Stimulated activated CD8-positive, alpha-beta memory T cell treated with anti-CD3 and anti-CD28 coated beads, Interleukin-2, amount 100 ng/mL, for 1 hour (primary cell): ENCODE measurements around the gene SYCP3.
"Not testable (repeated sequence)": the region's sequence is repeated elsewhere in the genome, so short reads cannot be mapped to it uniquely, and the experiment has no call there.

Source experiments
- DNase-seq, 2 donors: peaks; one replicate each; pipeline ENCODE4 v3.0.0-alpha.2; 2020; ENCODE audit warnings: low read depth in 2 of 2

SYCP3 gene

DNA sequence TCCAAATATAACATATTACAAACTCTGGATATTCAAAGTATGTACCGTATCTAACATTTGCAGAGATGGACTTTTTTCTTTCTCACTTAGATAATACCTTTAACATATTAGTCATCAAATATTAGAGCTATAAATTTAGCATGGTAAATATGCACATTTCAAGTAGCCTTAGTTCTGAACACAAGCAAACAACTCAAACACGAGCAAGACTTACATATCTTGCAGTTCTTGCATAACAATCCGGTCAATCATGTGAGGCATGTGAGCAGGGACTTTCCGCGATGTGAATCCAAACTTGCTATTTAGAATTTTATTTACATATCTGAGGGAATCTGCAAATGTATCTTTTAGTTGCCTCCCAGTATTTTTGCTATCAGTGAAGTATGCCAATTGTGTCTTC, 22.1 kb upstream of the SYCP3 start:
- no peak for DNase-seq

DNA sequence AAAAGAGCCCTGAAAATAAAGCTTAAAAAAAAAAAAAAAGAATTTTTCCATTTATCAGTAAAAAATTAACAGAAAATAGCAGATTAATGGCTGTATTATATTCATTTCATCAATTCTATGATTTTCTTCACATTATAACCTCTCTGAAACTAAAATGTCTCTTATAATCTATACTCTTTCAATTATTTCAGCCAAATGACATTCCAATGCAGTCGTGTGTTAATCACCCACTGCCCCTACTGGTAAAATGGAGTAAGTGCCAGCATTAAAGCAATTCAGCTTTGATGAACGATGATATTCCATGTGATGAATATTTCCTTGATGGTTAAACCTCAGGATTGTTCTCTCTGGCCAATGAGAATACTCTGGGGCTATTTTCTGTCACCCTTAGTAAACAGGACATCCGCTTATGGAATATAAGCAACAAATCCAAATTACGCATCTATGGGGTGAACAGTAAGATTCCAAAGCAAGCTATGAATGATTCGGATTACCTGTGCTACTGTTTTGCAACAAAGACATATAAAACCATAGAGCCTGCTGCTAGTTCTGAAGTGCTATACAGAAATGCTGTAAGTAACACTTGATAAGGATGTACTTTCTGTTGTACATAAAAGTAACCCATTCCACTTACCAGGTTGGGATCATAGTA, 20.3 kb upstream of the SYCP3 start:
- no peak for DNase-seq

DNA sequence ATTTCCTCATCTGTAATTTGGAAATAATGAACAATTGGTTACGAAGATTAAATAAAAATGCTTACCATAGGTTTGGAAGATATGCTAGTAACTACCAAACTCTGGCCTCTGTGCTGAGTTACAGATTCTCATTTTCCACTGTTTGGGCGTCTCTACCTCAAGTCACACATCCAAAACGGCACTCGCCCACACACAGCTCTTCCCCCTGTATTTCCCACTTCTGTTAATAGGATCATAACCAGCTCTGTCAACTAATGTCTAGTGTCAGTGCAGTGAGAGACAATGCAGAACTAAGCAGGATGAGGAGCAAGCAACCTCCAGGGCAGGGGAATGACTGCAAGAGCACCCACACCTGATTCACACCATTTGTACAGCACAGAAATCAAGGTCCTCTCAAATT, 10.9 kb upstream of the SYCP3 start:
- no peak for DNase-seq

- no peak for DNase-seq
These were observed 10.4 kb upstream of the SYCP3 start for GRCh38 chr12:101749657-101750056.

- DNase-seq, result no peak
These were observed 9.6 kb upstream of the SYCP3 start for GRCh38 chr12:101748907-101749306.

GRCh38 chr12:101747697-101748096, 8.4 kb upstream of the SYCP3 start:
- no peak for DNase-seq

DNA sequence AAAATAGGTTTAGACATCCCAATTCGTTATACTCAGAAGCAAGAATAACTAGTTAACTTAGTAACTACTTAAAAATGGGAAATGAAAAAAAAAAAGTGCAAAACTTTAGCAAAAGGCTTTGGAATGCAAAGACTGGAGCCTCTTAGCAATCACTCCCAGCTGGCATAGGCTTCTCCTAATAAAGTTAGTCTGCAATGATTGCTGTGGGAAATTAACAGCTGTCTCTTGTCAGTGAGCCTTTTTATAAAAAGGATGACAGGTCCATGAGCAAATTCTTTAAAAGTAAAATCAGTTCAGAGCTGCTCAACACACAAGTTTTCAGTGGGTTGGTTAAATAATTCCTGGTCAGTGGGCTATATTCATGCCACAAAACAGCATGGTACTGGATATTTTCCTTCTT, 7.4 kb upstream of the SYCP3 start:
- DNase-seq, result no peak

DNA sequence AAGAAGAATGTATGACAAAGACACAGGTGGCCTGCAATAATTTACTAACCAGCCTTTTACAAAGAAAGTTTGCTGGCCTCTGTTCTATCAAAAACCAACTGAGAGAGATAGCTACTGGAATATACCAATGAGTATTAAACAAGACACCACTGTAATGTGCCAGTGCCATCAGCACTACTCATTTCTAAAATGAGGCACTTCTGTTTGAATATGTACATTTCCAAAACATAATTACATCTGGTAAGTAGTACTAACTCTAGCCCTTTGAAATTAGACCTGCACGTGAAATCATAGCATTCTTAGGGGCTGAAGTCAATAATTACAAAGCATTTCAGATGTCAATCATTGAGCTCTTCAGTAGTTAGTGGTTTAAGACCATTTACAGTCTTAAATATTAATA, 6.9 kb upstream of the SYCP3 start:
- no peak for DNase-seq

- DNase-seq, result no peak
These were observed 6.2 kb upstream of the SYCP3 start for GRCh38 chr12:101745481-101745880.

DNA sequence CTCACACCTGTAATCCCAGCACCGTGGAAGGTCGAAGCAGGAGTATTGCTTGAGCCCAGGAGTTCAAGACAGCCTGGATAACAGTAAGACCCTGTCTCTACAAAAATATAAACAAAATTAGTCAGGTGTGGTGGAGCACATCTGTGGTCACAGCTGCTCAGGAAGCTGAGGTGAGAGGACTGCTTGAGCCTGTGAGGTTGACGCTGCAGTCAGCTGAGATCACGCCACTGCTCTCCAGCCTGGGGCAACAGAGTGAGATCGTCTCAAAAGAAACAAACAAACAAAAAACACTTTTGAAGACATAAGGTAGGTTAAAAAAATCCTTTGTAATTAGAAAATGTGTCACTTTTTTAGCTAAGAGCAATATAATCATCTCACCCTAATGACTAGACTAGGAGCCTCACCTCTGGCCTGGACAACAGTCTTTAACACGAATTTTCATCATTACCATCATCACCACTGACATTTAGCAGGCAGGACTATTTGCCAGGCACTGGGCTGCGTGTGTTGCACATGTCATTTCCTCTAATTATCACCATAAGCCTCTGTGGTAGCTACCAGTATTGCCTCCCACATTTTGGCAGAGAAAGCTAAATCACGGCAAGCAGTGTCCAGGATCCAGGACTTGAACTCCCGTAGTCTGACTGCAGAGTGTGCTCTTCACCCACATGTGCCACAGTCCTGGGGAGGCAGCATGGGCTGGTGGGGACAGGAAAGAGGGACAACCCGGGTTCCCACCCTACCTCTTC, 4.6 kb upstream of the SYCP3 start:
- no peak for DNase-seq

DNA sequence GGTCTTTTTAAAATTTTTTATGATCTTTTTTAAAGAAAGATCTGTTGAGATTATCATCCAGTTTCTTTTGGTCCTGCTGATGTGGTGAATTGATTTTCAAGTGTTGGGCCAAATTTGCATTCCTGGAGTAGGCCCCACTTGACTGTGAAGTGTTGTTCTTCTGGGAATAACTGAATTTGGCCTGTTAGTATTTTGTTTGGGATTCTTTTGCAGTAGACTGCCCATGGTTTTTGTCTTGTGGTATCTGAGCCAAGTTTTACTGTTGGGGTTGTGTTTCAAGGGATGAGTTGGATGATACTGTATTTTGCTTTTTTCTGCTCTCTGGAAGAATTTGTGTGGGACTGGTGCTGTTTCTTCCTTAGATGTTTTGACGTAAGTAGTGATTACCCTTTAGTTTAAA, 4.0 kb upstream of the SYCP3 start:
- no peak for DNase-seq

DNA sequence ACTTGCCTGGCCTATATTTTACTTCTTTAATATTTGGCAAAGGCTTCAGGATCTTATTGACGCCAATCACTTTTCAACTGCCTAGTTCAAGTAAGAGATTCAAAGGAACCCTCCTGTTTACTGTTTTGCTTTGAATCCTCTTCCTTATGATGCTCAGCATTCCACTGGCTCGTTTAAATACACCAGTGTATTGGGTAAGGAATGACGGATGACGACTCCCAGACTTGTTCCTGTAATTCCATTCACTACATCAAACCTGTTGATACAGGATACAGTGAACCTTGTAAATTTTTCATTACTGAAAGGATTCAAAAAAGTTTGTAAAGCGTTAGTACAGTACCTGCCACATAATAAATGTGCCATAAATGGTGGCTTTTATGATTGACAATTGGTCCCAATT, 1.7 kb upstream of the SYCP3 start:
- no peak for DNase-seq

DNA sequence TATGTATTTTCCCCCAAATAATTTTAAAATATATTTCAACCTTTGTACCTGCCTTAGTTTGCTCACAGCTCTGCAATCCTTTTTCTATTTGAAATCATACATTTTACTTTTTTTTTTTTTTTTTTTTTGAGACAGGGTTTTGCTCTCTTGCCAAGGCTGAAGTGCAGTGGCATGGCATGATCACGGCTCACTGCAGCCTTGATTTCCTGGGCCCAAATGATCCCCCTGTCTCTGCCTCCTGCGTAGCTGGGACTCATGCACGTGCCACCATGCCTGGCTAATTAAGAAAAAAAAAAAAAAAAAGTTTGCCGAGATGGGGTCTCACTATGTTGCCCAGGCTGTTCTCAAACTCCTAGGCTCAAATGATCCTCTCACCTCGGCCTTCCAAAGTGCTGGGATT, 1.3 kb upstream of the SYCP3 start:
- no peak for DNase-seq

GRCh38 chr12:101737476-101737875, 1.8 kb downstream of the SYCP3 start:
- DNase-seq, result no peak

GRCh38 chr12:101734482-101734881, 4.8 kb downstream of the SYCP3 start:
- not testable (repeated sequence) for DNase-seq

DNA sequence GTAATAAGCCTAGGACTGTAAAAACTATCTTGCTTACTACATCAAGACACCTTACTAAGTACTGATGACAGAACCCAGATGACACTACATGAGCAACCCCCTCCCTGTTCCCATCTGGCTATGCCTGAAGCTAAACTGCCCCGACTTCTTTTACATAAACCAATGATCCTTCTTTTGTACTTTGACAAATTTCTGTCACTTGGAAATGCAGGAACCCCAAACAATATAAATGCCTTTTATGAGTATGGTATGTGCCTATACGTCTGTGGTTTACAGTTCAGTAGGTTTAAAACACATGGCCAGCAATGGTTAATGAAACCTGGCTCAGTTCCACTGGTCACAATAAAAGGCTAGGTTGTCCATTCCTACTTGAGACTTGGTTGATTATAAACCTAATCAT, 6.1 kb downstream of the SYCP3 start:
- DNase-seq, result no peak

- DNase-seq, result no peak
These were observed 6.9 kb downstream of the SYCP3 start for GRCh38 chr12:101732318-101732717.

DNA sequence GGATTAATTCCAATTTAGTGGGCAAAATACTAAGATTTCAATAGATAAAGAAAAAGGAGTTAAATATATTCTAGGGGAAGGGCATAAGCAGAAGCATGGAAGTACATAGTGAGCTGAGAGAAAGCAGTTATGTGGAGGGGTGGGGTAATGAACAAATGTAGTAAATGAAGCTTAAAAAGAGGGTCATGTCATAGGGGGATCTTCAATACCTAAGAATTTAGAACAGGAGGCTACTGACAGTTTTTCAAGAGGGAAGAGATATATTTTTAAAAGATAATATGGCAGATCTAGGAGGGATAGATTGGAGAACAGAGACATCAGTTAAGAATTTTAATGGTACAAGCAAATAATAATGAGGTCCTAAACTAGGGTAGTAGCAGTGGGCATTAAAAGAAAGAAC, 9.4 kb downstream of the SYCP3 start:
- DNase-seq, result no peak

- DNase-seq, result no peak
These were observed 12.2 kb downstream of the SYCP3 start for GRCh38 chr12:101727098-101727497.

DNA sequence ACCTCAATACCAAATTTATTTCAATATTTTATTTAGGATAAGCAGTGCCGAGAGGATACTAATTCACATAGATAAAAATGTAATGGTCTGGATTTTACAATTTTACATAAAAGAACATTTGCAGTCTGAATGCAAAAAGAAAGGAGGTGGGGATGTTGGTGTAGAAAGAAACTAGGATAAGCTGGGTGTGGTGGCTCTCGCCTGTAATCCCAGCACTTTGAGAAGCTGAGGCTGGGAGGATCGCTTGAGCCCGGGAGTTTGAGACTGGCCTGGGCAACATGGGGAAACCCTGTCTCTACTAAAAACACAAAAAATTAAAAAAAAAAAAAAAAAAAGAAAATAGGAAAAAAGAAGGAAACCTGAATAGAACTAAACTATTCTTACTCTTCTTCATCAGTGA, 16.9 kb downstream of the SYCP3 start:
- DNase-seq, result no peak

- no peak for DNase-seq
These were observed 19.1 kb downstream of the SYCP3 start for GRCh38 chr12:101720118-101720517.

DNA sequence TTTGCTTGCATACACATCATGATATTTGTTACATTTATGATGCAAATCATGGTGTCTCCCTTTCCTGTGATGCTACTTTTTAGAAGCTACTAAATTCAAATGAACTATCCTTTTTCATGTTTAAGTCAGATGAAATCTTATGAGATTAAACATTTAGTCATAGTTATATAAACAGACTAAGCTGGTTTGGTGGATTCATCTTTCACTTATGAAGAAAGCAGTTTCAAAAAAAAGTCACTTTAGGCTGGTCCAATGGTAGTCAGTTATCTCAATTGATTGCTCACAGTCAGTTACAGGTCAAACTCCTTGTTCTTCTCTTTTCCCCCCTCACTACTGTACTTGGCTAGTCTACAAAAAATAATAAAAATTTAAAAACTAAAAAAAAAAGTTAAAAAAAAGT, 19.7 kb downstream of the SYCP3 start:
- DNase-seq, result no peak

GRCh38 chr12:101714877-101715444, 24.3 kb downstream of the SYCP3 start:
- no peak for DNase-seq
